HG02870 (cell line): ENCODE measurements around the gene COQ8B.
"Not testable (repeated sequence)": the region's sequence is repeated elsewhere in the genome, so short reads cannot be mapped to it uniquely, and the experiment has no call there.

ENCODE experiments used
- ATAC-seq: cut with Tn5 transposase; IDR thresholded peaks from one replicate; pipeline ENCODE4 v1.9.1; 2021; ENCODE audit warnings: mild to moderate bottlenecking, moderate library complexity; ENCODE audit not compliant: unreplicated experiment

The COQ8B gene

DNA sequence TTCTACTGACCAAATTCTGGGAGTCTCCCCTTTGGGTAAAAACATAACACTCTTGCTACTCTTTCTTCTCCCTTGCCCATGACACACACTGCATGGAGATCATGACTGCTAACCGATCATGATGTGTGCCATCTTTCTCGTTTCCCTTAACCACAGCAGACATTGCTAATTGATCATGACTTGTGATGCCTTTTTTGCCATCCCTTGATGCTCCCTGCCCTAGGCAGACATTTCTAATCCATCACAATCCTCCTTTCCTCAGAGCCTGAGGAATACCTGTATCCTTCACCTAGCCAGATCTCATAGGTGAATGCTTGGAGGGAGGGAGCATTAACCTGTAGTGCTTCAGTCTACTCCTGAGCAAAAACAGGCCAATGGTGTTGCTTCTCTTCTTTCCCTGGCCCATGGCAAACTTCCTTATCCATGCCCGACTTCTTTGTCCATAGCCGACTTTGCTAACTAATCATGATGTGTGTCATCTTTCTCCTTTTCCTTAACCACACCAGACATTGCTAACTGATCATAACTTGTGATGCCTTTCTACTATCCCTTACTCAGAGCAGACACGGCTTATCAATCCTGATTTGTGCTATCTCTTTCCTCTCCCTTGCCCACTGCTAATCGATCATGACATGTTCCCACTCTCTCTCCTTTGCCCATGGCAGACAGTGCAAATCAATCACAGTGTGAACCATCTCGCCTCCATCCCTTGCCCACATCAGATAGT lies 44.0 kb downstream of the COQ8B start:
- ATAC-seq = no peak

DNA sequence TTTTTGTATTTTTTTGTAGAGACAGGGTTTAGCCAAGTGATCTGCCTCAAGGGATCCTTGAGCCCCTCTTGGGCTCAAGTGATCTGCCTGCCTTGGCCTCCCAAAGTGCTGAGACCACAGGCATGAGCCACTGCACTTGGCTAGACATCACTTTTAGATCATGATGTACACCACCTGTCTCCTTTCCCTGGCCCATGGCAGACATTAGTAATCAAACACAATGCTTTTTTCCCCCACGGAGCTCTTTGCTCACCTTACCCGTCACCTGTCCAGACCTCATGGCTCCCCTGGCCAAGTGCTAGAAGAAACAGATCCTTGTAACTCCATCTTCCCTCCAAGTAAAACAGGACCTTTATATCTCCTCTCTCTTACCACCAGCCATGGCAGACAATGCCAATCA lies 44.6 kb downstream of the COQ8B start:
- no peak for ATAC-seq

DNA sequence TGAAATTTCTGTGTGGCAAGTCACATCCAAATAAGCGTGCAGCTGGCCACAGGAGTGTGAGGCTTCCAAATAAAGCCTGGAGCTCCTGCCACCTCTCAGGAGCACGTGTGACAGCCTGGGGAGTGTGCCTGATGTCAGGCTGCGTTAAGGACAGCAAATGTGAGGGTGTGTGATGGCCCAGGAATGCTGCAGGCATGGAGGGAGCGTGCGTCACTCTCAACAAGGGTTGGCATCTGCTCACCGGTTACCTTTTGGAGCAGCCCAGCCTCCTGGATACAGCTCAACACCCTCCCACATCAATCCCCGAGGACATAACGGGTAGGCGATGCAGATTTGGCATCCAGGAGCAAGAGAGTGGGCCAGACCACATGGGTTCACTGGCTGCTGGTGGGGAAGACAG lies 45.3 kb downstream of the COQ8B start:
- no peak for ATAC-seq

DNA sequence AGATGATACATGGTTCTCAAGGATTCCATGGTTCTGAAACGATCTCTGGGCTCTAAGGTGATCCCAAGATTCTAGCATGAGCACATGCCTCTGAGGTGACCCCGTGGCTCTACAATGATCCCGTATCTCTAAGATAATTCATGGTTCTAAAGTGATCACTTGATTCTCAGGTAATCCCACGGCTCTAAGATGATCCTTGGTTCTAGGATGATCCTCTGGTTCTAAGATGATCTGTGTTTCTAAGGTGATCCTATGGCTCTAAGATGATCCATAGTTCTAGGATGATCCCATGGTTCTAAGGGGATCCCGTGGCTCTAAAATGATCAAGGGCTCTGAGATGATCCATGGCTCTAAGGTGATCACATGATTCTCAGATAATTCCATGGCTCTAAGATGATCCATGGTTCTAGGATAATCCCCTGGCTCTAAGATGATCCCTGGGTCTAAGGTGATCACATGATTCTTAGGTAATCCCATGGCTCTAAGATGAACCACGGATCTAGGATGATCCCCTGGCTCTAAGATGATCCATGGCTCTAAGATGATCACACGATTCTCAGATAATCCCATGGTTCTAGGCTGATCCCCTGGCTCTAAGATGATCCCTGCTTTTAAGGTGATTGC lies 47.6 kb downstream of the COQ8B start:
- no peak for ATAC-seq

DNA sequence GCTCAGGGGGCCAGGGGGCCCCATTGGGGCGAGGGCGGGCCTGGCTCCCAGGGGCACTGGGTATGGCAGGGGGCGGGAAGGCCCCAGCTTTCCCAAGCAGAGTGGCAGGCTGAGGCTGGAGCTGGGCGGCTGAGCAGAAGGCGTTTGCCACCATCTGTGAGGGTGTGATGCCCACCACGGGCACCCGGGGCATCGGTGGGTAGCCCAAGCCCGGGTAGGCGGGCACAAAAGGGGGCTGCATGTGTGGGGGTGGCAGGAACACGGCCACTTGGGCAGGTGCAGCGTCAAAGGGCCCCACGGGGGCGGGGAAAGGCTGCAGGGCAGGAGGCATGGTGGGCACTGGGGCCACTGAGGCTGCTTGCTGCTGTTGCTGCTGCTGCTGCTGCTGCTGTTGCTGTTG lies 49.1 kb downstream of the COQ8B start:
- ATAC-seq = no peak

DNA sequence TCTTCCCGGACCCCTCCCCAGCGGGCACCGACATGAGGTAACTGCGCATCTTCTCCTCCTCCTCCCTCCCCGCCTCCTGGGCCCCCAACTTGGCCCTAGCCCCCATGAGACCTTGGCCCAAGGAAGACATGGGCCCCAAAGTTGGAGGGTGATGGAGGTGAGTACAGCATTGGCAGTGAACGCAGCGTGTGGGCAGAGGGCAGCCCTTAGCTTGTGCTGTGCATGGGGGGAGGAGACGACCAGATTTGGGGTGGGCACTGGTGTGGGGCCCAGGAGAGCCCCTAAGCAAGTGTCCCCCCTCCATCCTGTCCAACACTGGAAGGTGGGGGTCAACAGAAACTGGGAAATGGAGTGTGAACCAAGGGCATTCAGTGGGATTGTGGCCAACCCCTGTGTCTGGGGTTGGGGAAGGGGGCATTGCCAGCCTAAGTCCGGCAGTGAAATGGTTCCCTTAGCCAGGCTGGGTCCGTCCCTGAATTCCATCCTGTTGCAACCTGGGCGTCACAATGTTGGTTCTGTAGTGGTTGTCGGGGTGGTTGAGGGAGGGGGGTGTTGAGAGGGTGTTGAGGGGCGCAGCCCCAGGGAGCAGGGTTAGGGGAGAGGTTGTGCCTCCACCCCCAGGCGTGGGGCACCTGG lies 49.8 kb downstream of the COQ8B start:
- ATAC-seq = no peak

DNA sequence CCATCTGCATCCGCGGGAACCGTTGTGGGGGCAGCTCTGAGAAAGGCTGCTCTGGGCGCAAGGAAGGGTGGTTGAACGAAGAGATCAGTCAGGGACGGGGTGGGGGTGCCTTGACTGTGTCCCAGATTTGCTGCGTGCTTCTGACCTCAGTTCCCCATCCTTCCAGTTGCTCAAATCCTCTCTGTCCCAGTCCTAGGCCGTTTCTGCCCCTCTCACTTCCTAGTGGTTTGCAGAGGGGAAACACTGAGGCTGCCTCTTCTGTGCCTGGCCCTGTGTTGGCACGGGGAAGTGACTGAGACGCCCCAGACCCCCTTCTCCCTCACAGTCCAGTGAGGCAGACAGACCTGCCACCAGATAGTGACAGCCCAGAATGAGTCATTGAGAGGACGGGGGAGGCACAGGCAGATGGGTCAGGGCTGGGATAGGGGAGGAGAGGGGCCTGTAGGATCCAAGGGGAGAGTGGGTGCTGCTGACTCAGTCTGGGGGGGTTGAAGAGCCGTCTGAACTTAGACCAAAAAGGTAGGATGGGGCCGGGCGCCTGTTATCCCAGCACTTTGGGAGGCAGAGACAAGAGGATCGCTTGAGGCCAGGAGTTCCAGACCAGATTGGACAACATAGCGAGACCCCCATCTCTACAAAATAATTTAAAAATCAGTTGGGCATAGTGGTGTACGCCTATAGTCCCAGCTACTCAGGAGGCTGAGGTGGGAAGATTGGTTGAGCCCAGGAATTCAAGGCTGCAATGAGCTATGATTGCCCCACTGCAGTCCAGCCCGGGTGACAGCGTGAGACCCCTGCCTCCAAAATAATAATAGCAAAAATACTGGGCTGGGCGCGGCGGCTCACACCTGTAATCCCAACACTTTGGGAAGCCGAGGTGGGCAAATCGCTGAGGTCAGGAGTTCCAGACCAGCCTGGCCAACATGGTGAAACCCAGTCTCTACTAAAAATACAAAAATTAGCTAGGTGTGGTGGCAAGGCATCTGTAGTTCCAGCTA lies 52.7 kb downstream of the COQ8B start:
- ATAC-seq = no peak

DNA sequence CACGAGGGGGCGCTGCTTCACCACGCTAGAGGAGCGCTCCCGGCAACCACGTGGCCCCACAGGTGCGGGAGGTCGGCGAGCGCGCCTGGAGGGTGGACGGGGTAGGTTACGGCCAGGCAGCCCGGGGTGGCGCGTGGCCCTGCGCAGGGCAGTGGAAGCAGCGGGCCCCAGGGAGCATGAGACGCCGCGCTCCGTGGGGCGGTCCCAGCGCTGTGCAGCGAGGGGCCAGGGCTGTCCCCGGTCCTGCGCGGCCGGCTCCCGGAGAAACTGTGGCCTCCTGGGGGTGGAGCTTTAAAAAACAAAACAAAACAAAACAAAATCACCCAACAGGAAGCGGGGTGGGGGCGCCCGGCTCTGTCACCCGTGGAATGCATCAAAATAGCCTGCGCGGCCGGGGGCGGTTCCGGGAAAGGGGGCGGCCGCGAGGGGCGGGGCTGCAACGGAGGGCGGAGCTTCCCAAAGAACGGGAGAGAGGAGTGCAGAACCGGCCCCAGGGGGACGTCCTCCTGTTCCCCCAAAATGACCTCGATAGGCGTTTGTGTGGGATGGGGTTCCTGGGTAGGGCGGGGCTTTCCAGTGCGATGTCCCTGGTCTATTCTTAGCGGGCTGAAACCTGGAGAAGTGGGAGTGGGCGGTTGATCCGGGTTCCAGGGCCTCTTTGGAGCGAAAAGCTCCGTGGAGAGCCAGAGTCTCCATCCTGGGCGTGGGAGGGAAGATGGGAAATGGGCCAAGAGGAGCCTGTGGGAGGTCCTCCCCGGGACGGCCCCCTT lies 53.6 kb downstream of the COQ8B start:
- ATAC-seq = peak; percentile 62

DNA sequence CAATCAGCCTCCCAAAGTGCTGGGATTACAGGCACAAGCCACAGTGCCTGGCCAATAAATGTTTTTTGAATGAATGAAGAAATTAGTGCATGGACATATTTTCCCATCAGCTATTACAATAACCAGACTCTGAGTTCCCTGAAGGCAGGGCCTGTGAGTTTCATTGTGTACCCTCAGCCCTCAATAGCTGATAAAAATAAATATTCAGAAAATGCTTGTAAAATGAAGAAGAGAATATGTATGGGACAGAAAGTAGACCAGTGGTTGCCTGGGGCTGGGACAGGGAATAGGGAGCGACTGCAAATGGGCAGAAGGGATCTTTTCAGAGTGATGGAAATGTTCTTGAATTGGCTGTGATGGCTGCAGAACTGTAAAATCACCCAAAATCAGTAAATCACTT lies 55.1 kb downstream of the COQ8B start:
- ATAC-seq = no peak

DNA sequence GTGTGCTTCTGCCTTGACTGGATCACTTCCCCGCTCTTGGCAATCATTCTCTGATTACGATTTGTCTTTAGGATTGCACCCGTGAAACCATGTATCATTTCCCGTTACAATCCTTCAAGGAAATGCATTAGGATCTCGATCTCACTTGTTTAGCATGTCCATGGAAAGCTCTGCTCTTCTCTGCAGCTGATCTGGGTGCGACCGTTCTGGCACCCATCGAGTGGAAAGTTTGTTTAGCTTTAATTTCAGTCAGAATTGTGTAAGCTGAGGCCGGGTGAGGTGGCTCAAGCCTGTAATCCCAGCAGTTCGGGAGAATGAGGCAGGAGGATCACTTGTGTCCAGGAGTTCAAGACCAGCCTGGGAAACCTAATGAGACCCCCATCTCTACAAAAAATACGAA lies 57.1 kb downstream of the COQ8B start:
- no peak for ATAC-seq

DNA sequence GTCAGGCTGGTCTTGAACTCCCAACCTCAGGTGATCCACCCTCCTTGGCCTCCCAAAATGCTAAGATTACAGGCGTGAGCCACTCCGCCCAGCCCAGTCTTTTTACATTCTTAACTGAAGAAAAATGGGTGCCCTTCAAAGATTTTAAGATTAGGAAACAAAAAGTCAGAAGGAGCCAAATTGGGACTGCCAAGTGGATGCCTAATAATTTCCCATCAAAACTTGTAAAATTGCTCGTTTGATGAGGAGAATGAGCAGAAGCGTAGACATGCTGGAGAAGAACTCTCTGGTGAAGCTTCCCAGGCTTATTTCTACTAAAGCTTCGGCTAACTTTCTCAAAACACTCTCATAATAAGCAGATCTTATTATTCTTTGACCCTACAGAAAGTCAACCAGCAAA lies 57.6 kb downstream of the COQ8B start:
- ATAC-seq = no peak

DNA sequence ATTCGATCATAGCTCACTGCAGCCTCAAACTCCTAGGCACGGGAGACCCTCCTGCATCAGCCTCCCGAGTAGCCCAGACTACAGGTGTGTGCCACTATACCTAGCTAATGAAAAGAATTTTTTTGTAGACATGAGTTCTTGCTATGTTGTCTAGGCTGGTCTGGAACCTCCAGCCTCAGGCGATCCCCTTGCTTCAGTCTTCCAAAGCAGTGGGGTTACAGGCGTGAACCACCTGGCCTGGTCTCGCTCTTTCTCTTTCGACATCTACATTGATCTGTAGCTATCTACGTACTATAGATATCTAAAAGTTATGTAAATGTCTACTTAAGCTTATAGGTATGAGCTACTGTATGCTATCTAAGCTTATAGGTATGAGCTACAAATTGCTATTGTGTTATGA lies 58.7 kb downstream of the COQ8B start:
- no peak for ATAC-seq

DNA sequence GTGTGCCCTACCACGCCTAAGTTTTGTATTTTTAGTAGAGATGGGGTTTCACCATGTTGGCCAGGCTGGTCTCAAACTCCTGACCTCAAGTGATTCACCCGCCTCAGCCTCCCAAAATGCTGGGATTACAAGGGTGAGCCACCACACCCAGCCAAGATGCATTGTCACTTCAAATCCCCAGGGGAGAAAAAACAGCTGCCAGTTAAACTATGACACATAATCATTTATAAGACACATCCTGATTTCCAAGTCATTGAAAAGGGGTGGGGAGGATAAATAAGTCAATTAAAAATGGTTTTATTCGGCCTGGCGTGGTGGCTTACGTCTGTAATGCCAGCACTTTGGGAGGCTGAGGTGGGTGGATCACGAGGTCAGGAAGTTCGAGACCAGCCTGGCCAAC lies 61.0 kb downstream of the COQ8B start:
- not testable (repeated sequence) for ATAC-seq

DNA sequence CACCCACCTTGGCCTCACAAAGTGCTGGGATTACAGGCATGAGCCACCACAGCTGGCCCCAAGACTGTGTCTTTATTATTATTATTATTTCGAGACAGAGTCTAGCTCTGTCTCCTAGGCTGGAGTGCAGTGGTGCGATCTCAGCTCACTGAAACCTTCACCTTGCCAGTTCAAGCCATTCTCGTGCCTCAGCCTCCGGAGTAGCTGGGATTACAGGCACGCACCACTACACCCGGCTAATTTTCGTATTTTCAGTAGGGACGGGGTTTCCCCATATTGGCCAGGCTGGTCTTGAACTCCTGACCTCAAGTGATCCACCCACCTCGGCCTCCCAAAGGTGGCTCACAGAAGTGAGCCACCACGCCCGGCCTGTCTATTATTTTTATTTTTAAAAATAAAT lies 64.4 kb downstream of the COQ8B start:
- ATAC-seq = not testable (repeated sequence)

DNA sequence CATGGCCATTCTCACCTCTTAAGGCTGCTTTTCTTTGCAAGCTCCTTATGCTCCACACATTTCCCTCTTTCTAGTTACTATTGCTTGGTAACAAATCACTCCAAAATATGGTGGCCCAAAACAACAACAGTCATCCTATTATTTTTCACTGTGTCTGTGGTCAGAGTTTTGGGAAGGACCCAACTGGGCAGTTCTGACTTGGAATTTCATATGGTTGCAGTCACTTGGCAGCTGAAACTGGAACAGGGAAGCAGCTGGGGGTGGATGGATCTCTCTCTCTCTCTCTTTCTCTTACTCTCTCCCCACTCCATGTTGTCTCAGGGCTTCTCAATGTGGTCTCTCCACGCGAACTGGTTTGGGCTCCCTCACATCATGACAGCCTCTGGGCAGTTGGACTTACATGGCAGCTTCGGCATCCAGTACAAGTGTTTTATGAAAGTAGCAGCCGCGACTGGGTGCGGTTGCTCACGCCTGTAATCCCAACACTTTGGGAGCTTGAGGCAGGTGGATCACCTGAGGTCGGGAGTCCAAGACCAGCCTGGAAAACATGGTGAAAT lies 65.9 kb downstream of the COQ8B start:
- ATAC-seq = no peak

DNA sequence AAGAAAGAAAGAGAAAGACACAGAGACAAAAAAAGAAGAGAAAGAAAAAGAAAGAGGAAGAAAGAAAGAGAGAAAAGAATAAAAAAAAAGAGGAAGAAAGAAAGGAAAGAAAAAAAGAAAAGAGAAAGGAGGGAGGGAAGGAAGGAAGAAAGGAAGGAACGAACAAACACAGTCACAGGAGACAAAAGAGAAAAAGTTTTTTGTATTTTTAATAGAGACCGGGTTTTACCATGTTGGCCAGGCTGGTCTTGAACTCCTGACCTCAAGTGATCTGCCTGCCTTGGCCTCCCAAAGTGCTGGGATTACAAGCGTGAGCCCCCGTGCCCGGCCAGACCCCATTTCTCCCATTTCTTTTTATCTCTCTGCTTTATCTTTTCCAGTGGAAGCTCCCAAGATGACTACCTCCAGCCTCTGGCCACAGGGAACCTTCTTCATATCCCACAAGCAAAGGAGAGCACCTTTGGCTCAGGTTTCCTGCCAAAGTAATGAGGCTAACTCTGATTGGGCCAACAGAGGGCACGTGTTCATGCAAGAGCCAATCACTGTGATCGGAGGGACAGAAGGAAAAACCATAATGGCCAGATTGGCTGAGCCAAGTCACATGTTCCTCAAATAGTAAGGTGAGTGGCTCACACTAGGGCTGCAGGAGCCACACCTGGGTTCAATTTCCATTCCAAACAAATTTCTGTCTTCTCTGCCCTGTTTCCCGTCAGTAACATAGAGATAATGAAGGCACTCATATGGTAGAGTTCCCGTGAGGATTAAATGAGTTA lies 66.6 kb downstream of the COQ8B start:
- not testable (repeated sequence) for ATAC-seq

DNA sequence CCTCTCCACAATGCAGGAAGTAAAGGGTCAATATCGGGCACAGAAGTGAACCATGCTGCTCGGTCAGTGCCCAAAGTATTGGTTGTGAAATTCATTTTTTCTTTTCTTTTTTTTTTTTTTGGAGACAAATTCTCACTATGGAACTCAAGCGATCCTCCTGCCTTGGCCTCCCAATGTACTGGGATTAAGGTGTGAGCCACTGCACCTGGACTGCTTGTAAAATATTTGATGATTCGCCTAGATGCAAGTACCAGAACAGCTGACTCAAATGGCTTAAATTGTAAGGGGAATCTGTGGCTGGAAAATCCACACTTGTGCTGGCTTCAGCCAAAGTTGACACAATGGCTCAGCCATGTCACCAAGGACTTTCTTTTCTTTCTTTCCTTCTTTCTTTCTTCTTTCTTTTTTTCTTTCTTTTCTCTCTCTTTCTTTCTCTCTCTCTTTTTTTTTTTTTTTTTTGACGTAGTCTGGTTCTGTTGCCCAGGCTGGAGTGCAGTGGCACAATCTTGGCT lies 69.9 kb downstream of the COQ8B start:
- ATAC-seq = no peak

DNA sequence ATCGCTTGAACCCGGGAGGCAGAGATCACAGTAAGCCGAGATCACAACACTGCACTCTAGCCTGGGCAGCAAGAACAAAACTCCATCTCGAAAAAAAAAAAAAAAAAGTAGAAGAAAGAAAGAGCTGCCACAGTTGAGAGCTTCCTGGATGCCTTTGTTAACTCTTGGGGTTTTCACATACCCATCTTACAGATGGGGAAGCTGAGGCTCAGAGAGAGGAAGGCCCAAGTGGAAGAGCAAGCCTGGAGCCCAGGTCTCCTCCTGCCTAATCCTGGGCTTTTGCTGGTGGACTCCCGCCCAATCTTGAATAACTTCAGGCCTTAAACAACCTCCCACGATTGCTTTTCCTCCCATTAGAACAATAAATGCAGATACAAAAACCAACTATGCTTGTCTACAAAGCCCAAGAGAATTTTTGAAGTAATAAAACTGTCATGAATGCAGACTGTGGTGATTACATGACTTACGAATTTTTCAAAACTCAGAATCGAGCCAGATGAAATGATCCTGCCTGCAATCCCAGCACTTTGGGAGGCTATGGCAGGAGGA lies 73.9 kb downstream of the COQ8B start:
- no peak for ATAC-seq
